ENCODE results near the gene EPHA4.

DNA sequence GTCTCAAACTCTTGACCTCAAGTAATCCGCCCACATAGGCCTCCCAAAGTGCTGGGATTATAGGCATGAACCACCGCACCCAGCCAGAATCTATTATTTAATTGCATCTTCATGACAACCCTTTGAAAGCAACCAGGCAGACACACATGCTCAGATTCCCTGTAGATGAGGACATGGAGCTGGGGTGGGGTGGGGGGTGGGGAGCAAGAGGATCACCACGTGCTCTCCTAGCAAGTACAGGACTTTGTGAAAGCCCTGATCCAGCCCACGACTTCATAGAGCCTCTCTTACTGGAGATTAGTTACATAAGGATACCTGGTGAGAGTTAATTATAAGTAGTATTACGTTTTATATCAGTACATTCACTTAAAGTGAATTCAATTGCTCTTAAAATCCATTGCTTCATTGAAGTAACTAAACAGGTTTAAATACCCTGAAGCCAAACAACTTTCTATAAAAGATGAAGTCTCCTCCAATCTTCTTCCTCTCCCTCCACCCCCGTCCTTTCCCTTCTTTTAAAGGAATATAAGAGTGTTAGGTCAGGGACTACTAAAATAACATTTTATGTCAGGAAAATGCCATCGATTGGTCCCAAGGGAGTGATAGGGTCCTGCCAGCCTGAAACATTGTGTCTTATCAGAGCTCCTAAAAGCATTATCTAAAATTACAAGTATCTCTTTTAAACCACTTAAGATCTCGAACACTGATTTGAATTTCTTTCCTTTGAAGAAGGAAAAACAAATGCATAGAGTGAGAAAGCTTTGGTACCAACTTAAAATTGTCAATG lies 123.9 kb downstream of the EPHA4 start:
- TF ChIP-seq GATA2 (IDR thresholded peaks at IDR 0.05; ENCODE audit: low read depth, low read length) (no peak), GATA3 (IDR thresholded peaks at IDR 0.05; ENCODE audit: low read depth, low read length) (no peak)
